ENCODE measurements around the gene GPR27.

The GPR27 gene

DNA sequence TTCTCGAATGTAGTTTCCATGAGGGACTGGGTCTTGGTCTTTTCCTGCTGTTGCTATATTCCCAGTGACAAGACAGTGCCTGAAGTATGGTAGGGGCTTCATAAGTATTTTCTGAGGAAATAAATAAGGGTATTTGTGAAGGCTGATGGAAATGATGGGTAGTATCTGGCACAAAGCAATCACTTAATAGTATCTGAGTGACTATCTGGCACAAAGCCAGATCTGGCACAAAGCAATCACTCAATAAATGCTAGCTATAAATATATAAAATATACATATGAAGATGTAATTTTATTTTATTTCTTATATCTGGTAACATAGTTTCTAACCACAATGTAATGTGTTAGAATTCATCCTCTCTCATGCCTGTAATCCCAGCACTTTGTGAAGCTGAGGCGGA, 52.0 kb downstream of the GPR27 start:
- Histone ChIP-seq H3K36me3 (ENCODE audit: insufficient read depth, low read length) (no peaks in the 10 kb centered on the region), H3K9me2 (replicated peaks; ENCODE audit: low read depth, low read length) (no peaks in the 10 kb centered on the region), H3K4me3 (ENCODE audit: low read length, poor library complexity, severe bottlenecking) (no peak overlapping the region), H3K4me2 (ENCODE audit: low read depth, low read length, poor library complexity, severe bottlenecking) (no peak overlapping the region), H3K9me3 (ENCODE audit: insufficient read depth, low read depth, low read length) (no peaks in the 10 kb centered on the region), H3F3A (ENCODE audit: low read depth) (no peaks in the 10 kb centered on the region), H2AFZ (ENCODE audit: low read length) (no peak overlapping the region), H3K27me3 (ENCODE audit: insufficient read depth, low read length, poor library complexity, severe bottlenecking) (peaks cover 5% of the 10 kb centered on the region), H3K4me1 (ENCODE audit: insufficient read depth, low read length, poor library complexity, severe bottlenecking) (no peaks in the 10 kb centered on the region), H3K79me2 (ENCODE audit: insufficient read depth, low read length) (no peaks in the 10 kb centered on the region), H3K9ac (ENCODE audit: low read depth, low read length, poor library complexity, severe bottlenecking) (no peak overlapping the region), H4K20me1 (ENCODE audit: insufficient read depth, low read length, poor library complexity, severe bottlenecking) (no peaks in the 10 kb centered on the region)
- no peak for TF ChIP-seq EZH2phosphoT487 (IDR thresholded peaks at IDR 0.05; ENCODE audit: borderline replicate concordance)
- TF ChIP-seq, protein P1, sequence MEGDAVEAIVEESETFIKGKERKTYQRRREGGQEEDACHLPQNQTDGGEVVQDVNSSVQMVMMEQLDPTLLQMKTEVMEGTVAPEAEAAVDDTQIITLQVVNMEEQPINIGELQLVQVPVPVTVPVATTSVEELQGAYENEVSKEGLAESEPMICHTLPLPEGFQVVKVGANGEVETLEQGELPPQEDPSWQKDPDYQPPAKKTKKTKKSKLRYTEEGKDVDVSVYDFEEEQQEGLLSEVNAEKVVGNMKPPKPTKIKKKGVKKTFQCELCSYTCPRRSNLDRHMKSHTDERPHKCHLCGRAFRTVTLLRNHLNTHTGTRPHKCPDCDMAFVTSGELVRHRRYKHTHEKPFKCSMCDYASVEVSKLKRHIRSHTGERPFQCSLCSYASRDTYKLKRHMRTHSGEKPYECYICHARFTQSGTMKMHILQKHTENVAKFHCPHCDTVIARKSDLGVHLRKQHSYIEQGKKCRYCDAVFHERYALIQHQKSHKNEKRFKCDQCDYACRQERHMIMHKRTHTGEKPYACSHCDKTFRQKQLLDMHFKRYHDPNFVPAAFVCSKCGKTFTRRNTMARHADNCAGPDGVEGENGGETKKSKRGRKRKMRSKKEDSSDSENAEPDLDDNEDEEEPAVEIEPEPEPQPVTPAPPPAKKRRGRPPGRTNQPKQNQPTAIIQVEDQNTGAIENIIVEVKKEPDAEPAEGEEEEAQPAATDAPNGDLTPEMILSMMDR (conservative IDR thresholded peaks at IDR 0.05; ENCODE audit: low read length), result no peak
